Activated CD8-positive, alpha-beta memory T cell treated with anti-CD3 and anti-CD28 coated beads, Interleukin-2, amount 10 ng/mL, durations not matched to agents 7 days and 5 days (primary cell): Measurements from ENCODE around the gene C20orf96. TPM values are rescaled to one million over a fixed set of nuclear protein-coding genes. Genes with fewer than 3 reads are reported as not detected.
A peak's percentile ranks its signal among the peaks of the same experiment; 100 is the strongest.
"Not testable (repeated sequence)": the region's sequence is repeated elsewhere in the genome, so short reads cannot be mapped to it uniquely, and the experiment has no call there.

ENCODE experiments used
- ATAC-seq: fragments of 150-1000 bp; cut with Tn5 transposase; one replicate; pipeline ENCODE4 v1.10.0; 2021; ENCODE audit warnings: moderate library complexity
- CTCF ChIA-PET: fragments of 350-600 bp; sonication (Branson Sonifier 250); formaldehyde crosslinking; loops from one replicate; lab custom pipeline; 2021; ENCODE audit warnings: antibody characterized with exemption; lab: Charles Lee
- DNase-seq: peaks from one replicate; pipeline ENCODE4 v3.0.0-alpha.2; 2020
- H3K27ac Mint-ChIP-seq: one replicate; pipeline ENCODE4 v1.8.0; 2021; ENCODE audit warnings: mild to moderate bottlenecking, mixed read lengths
- H3K27me3 Mint-ChIP-seq: one replicate; pipeline ENCODE4 v1.8.0; 2021; ENCODE audit warnings: mixed read lengths
- H3K36me3 Mint-ChIP-seq: one replicate; pipeline ENCODE4 v1.8.0; 2021; ENCODE audit warnings: mild to moderate bottlenecking, mixed read lengths
- H3K4me1 Mint-ChIP-seq: one replicate; pipeline ENCODE4 v1.8.0; 2021; ENCODE audit warnings: mixed read lengths
- H3K4me3 Mint-ChIP-seq: one replicate; pipeline ENCODE4 v1.8.0; 2021; ENCODE audit warnings: mild to moderate bottlenecking, moderate library complexity, mixed read lengths
- H3K9me3 Mint-ChIP-seq: one replicate; pipeline ENCODE4 v1.8.0; 2022; ENCODE audit warnings: low read depth, mixed read lengths
- total RNA-seq, 2 experiments: library from RNA; stranded (reverse); gene quantifications; one replicate each; pipeline ENCODE4 v1.2.3, GENCODE V29; 2021

C20orf96 gene, protein sequence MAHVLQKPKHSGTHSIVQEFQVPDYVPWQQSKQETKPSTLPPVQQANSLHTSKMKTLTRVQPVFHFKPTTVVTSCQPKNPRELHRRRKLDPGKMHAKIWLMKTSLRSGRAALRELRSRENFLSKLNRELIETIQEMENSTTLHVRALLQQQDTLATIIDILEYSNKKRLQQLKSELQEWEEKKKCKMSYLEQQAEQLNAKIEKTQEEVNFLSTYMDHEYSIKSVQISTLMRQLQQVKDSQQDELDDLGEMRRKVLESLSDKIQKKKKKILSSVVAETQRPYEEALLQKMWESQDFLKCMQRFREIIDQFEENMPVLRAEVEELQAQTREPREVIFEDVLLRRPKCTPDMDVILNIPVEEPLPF
- total RNA-seq, result 1 to 10 TPM; 7.5 to 8.2 TPM

- no peaks in the 10 kb centered on the region for H3K27me3 Mint-ChIP-seq
- peaks cover 21% of the 10 kb centered on the region for H3K4me1 Mint-ChIP-seq
- DNase-seq, result peak; percentile 94
- peaks cover 2% of the 10 kb centered on the region for H3K36me3 Mint-ChIP-seq
- no peak within 1 kb of the TSS for H3K27ac Mint-ChIP-seq
- CTCF ChIA-PET, result interaction anchor here (1.5 kb wide), 1 partner anchor 40 kb away, joined by 7 read pairs; no protein-coding TSS in a partner anchor
- no peaks in the 10 kb centered on the region for H3K9me3 Mint-ChIP-seq
- H3K4me3 Mint-ChIP-seq, result no peak within 1 kb of the TSS
- ATAC-seq, result peak; percentile 99
These were observed at the start of gene C20orf96 for GRCh38 chr20:290084-290831. C20orf96 (minus strand) TSS chr20:290750; CDS start chr20:290610, 140 bp downstream.

DNA sequence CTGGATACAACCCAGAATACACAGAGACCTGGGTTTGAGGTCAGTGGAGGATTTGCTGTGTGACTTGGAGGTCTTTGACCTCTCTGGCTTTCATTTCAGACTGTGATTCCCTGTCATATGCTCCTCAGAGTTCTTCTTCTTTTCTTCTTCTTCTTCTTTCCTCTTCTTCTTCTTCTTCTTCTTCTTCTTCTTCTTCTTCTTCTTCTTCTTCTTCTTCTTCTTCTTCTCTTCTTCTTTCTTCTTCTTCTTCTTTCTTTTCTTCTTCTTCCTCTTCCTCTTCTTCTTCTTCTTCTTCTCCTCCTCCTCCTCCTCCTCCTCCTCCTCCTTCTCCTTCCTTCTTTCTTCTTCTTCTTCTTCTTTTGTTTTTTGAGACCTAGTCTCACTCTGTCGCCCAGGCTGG, 45.5 kb upstream of the C20orf96 start:
- DNase-seq, CTCF ChIA-PET, H3K9me3 Mint-ChIP-seq, H3K36me3 Mint-ChIP-seq, H3K4me3 Mint-ChIP-seq, H3K27ac Mint-ChIP-seq, H3K27me3 Mint-ChIP-seq, H3K4me1 Mint-ChIP-seq, ATAC-seq: not testable (repeated sequence)

GRCh38 chr20:334578-334977, 44.0 kb upstream of the C20orf96 start:
- Mint-ChIP-seq H3K4me3 (no peak overlapping the region), H3K4me1 (peaks cover 9% of the 10 kb centered on the region)

GRCh38 chr20:330233-331149, 39.9 kb upstream of the C20orf96 start:
- Mint-ChIP-seq H3K9me3 (no peaks in the 10 kb centered on the region), H3K4me3 (no peak overlapping the region), H3K36me3 (no peaks in the 10 kb centered on the region), H3K27ac (no peak overlapping the region), H3K27me3 (no peaks in the 10 kb centered on the region), H3K4me1 (peaks cover 21% of the 10 kb centered on the region)
- CTCF ChIA-PET, result interaction anchor here (0.5 to 3.9 kb wide), 34 partner anchors 9 to 970 kb away, joined by 3 to 43 read pairs (median 4); partner anchors contain the start of genes DEFB129 and ZCCHC3
- DNase-seq (peak; percentile 75), ATAC-seq (peak; percentile 48)

More at GRCh38 chr20:334578-334977, 44.0 kb upstream of the C20orf96 start:
- DNase-seq, result no peak
- Mint-ChIP-seq H3K27me3 (no peaks in the 10 kb centered on the region), H3K27ac (no peak overlapping the region), H3K36me3 (no peaks in the 10 kb centered on the region), H3K9me3 (no peaks in the 10 kb centered on the region)
- CTCF ChIA-PET, result interaction anchor here (1.6 kb wide), 1 partner anchor 11 kb away, joined by 3 read pairs; no protein-coding TSS in a partner anchor
- ATAC-seq, result no peak

GRCh38 chr20:329851-330232, 39.3 kb upstream of the C20orf96 start:
- ATAC-seq (no peak), DNase-seq (no peak)
- no peak overlapping the region for H3K27ac Mint-ChIP-seq
- peaks cover 21% of the 10 kb centered on the region for H3K4me1 Mint-ChIP-seq
- H3K36me3 Mint-ChIP-seq, result no peaks in the 10 kb centered on the region
- H3K4me3 Mint-ChIP-seq, result no peak overlapping the region
- CTCF ChIA-PET, result interaction anchor here (0.6 to 3.9 kb wide), 17 partner anchors 9 to 123 kb away, joined by 3 to 43 read pairs (median 7); partner anchors contain the start of genes DEFB129 and ZCCHC3
- H3K27me3 Mint-ChIP-seq, result no peaks in the 10 kb centered on the region
- H3K9me3 Mint-ChIP-seq, result no peaks in the 10 kb centered on the region

- H3K9me3 Mint-ChIP-seq, result no peaks in the 10 kb centered on the region
- no peaks in the 10 kb centered on the region for H3K27me3 Mint-ChIP-seq
- H3K36me3 Mint-ChIP-seq, result no peaks in the 10 kb centered on the region
- peaks cover 21% of the 10 kb centered on the region for H3K4me1 Mint-ChIP-seq
- H3K27ac Mint-ChIP-seq, result no peak overlapping the region
- H3K4me3 Mint-ChIP-seq, result no peak overlapping the region
- no peak for DNase-seq
- CTCF ChIA-PET, result interaction anchor here (1.3 to 3.9 kb wide), 6 partner anchors 12 to 63 kb away, joined by 3 to 43 read pairs (median 6); no protein-coding TSS in a partner anchor
- ATAC-seq, result no peak
These were observed 38.6 kb upstream of the C20orf96 start for GRCh38 chr20:328975-329695.

DNA sequence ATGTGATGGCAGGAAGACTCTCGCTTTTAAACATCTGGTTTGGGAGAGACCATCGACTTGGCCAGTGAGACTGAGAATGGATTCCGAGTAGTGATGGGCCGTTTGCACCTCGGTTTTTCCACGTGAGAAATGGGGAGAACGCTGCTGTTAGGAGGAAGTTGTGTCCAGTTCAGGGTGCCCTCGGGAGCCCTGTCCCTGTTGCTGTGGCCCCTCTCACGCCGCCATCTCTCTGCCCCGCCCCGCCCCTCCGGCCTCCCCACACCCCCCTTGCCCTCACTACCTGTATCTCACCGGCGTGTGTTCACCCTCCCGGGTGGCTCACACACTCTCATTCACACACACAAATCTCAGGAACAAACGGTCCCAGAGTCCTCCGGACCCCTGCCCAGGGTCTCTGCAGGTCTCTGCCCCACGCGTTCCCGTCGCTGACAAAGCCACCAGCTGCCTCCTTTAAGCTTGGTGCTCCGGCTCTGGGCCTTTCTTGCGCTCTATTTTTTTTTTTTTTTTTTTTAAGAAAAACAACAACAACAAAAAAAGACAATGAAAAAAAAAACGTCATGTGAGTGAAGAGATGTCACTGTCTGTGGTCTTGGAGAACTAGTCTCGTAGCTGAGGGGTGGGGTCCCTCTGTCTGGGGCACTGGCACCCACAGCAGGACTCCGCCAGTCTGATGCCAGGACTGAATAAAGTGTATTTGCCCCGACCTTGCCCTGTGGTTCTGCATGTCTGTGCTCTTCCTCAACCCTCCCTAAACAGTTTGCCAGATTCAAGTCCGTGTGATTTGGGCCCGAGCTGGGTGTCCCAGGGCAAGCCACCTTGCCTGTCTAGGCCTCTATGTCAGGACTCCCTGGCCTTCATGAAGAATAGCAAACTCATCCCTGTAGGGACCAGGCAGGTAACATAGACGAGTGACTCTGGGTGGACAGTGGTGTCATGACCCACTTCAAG, 37.8 kb upstream of the C20orf96 start:
- ATAC-seq, result no peak
- Mint-ChIP-seq H3K9me3 (no peaks in the 10 kb centered on the region), H3K4me1 (peaks cover 24% of the 10 kb centered on the region), H3K36me3 (no peaks in the 10 kb centered on the region), H3K27me3 (no peaks in the 10 kb centered on the region), H3K27ac (no peak overlapping the region), H3K4me3 (peak overlapping the region; percentile 71)
- CTCF ChIA-PET, result interaction anchor here (1.3 to 3.9 kb wide), 3 partner anchors 13 to 62 kb away, joined by 3 to 43 read pairs (median 5); no protein-coding TSS in a partner anchor
- no peak for DNase-seq

GRCh38 chr20:327186-328026, 36.9 kb upstream of the C20orf96 start:
- no peaks in the 10 kb centered on the region for H3K9me3 Mint-ChIP-seq
- peak overlapping the region; percentile 71 for H3K4me3 Mint-ChIP-seq
- CTCF ChIA-PET, result interaction anchor here (1.5 kb wide), 1 partner anchor 14 kb away, joined by 5 read pairs; no protein-coding TSS in a partner anchor
- H3K4me1 Mint-ChIP-seq, result peaks cover 26% of the 10 kb centered on the region
- no peaks in the 10 kb centered on the region for H3K36me3 Mint-ChIP-seq
- peak overlapping the region; percentile 52 for H3K27ac Mint-ChIP-seq
- ATAC-seq (peak; percentile 1), DNase-seq (peak; percentile 84)
- H3K27me3 Mint-ChIP-seq, result no peaks in the 10 kb centered on the region

- DNase-seq (no peak), ATAC-seq (no peak)
- Mint-ChIP-seq H3K9me3 (no peaks in the 10 kb centered on the region), H3K27ac (peak overlapping the region; percentile 36), H3K4me3 (peak overlapping the region; percentile 71), H3K27me3 (no peaks in the 10 kb centered on the region), H3K4me1 (peaks cover 26% of the 10 kb centered on the region), H3K36me3 (no peaks in the 10 kb centered on the region)
- CTCF ChIA-PET, result interaction anchor here (0.5 to 3.4 kb wide), 3 partner anchors 29 to 203 kb away, joined by 3 to 30 read pairs (median 4); partner anchors contain the start of gene ZCCHC3
These were observed 36.2 kb upstream of the C20orf96 start for GRCh38 chr20:326645-327185.

GRCh38 chr20:325889-326644, 35.5 kb upstream of the C20orf96 start:
- DNase-seq (peak; percentile 68), ATAC-seq (peak; percentile 1)
- CTCF ChIA-PET, result interaction anchor here (0.5 to 3.4 kb wide), 4 partner anchors 17 to 204 kb away, joined by 3 to 30 read pairs (median 4); partner anchors contain the start of gene ZCCHC3
- Mint-ChIP-seq H3K27ac (peak overlapping the region; percentile 73), H3K27me3 (no peaks in the 10 kb centered on the region), H3K36me3 (peaks cover 1% of the 10 kb centered on the region), H3K9me3 (no peaks in the 10 kb centered on the region), H3K4me1 (peaks cover 26% of the 10 kb centered on the region), H3K4me3 (peak overlapping the region; percentile 71)
